ENCODE measurements around the gene BCR.

GRCh38 chr22:23157560-23158515, 22.5 kb upstream of the BCR start:
- no peak for TF ChIP-seq CTCF (IDR thresholded peaks at IDR 0.05; ENCODE audit: low read depth, low read length)
- TF ChIP-seq POLR2A (IDR thresholded peaks at IDR 0.05; ENCODE audit: extremely low read depth, insufficient read length): no peak
- no peak for TF ChIP-seq MYC (IDR thresholded peaks at IDR 0.05; ENCODE audit: low read depth, low read length)

Data from NB4 (cell line).